Middle frontal gyrus (tissue), 1 donor: Measurements from ENCODE around the gene CDH23.
A peak's percentile ranks its signal among the peaks of the same experiment; 100 is the strongest.

ENCODE experiments used
- DNase-seq: peaks from one replicate; pipeline ENCODE4 v3.0.0-alpha.2; 2015; ENCODE audit warnings: low spot score; ENCODE audit errors: extremely low spot score

The CDH23 gene

GRCh38 chr10:71601273-71601672 is 204.6 kb downstream of the CDH23 start:
- DNase-seq, result no peak

GRCh38 chr10:71603150-71603549 is 206.4 kb downstream of the CDH23 start:
- no peak for DNase-seq

DNA sequence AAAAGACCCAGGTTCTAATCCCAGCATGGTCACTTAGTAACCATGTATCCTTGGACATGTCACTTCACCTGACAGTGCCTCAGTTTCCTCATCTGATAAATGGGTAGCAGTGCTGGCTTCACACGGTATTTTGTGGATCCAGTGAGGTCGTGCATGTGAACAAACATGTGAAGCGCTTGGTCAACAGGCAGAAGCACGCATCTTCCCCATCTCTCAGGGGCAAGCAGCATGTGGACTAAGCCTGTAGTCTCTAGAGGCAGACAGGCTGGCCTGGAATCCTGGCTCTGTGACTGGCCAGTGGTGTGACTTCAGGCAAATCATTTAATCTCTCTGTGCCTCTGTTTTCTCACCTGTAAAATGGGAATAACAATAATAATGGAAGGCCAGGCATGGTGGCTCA is 207.0 kb downstream of the CDH23 start:
- no peak for DNase-seq

GRCh38 chr10:71604324-71605018 is 207.8 kb downstream of the CDH23 start:
- DNase-seq, result no peak

DNA sequence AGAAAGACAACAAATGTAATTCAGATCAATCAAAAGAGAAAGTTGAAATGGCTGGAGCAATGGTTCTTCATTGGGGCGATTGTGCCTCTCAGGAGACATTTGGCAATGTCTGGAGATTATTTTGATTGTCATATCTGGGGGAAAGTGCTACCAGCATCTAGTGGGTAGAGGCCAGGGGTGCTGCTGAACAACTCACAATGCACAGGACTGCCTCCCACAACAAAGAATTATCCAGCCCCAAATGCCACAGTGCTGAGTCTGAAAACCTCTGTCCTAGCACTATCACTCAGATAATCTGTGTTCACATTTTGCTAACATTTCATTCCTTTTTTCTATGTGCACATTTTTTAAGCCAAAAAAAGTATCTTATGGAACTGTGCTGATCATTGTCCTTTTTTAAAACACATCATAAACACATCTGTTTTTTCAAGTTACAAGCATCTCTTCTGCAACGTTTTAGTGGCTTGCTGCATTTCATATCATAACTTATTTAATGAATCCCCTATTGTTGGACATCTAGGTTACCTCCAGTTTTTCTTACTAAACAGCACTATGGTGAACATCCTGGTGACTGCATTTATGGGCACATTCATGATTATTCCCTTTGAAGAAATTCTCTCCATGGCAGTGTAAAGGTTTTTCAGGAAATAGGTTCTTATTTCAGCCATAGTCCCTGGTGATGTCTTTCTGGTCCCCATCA is 208.7 kb downstream of the CDH23 start:
- DNase-seq, result no peak

GRCh38 chr10:71606257-71607081 is 209.7 kb downstream of the CDH23 start:
- DNase-seq, result no peak

DNA sequence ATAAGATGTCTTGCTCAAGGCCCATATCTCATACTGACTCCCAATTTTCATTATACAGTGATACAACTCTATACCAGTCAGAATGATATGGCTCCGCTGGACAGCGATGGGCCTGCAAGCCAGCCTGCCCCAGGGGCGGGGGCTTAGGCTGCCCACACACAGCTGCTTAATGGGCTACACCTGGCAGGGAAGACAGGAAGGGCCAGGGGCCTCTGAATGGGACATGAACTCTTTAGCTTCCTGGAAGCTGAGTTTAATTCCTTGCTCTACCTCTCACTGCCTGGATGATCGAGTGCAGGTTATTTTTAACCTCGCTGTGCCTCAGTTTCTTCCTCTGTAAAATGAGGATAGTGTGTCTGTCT is 210.3 kb downstream of the CDH23 start:
- no peak for DNase-seq

DNA sequence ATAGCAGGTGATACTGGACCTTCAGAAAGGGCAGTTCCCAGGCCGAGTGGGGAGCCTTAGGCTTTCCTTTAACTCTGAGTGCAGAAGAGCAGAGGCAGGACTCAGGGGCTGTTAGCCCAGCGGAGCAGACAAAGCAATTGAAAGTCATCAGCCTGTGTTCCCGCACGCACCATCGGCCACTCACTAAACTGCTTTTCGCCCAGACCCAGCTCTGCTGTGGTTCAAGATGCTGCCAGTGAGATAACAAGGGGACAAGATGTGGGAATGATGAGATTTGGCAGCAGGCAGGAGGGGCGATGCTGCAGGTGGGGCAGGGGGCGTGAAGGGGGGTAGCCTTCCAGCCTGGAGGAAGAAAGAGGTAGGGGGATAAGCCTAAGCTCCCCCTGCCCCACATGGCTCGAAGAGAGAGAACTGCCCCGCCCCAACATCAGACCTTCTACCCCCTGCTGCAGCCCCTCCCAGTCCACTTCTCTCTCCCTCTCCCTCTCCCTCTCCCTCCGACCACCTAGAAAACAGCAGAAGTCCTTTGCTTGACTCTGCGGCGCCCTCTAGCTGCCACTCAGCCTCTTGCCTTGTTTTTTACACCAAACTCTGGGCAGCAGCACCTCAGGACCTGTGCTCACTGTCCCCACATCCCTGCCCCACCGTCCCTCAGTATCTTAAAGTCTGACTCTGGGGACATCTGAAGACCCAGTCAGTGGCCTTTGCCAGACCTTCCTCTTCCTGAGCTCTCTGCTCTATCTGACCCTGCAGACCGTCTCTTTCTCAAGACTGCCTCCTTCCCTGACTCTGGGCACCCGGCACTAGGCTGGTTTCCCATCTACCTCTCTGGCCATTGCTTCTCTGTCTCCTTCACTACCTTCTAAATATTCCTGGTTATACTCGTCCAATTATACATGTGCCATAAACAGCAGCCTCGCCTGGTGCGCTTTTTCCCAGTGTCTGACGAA is 212.4 kb downstream of the CDH23 start:
- peak; percentile 61 for DNase-seq

DNA sequence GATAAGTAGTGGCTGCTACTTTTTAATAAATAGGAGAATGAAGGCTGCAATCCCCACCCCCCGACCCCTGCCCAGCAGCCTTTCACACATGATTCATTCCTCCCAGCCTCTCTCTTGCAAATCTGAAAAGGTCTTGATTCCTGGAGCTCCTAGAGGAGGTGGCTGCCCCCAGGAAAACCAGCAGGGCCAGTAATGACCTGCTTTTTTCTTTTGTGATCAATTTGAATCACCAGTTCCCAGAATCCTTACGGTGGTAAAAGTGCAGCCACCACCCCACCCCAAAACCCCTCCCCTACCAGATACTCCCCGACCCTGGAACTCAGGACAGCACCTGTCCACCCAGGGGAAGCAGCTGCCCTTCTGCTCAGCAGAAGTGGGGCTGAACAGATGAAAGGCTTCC is 213.9 kb downstream of the CDH23 start:
- DNase-seq, result no peak

DNA sequence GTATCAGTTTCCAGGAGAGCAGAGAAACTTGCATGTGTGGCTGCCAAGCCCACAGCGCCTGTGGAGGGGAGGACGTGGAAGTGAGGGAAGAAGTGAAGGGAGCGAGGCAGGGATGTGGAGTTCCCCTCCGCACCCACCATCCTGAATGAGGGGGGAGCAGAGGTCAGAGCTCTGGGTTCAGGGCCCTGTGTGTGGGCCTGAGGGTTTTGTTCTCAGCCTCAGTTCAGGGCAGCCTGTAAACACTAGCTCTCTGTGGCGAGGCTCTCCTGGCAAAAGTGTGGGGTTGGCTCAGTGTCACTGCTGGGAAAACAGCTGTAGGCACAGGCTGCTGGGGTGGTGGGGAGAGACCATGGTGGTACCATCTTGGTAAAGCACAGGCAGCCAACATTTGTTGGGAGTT is 214.4 kb downstream of the CDH23 start:
- no peak for DNase-seq

DNA sequence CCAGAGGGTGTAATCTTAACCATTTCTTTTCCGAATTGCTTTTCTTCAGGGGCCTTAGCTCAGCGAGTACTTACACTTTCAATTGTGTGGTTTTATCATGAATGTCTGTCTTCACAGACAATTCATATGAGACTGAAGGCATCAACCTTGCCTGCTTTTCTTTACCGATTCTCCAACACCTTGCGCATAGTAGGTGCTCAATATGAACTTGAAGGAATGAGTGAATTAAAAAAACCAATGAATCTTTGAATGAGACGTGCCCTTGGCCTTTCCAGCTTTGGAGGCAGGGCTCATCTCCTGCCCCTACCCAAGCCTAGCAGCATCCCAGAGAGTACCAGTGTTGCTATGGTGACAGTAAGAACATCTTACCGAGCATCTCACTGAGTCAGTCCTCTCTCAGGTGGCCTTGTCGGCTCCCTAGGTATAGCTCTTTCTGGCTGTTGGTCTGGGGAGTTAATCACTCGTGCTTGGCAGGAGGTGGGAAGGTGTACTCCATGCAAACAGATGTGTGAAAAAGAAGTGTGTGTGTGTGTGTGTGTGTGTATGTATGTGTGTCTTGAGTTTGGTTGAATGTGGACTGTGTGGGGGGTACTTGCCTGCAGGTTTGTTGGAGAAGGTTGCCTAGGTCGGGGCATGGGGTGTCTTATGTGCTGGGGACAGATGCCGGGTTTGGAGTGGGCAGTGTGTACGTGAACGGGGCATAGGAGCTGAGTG is 215.1 kb downstream of the CDH23 start:
- no peak for DNase-seq

- DNase-seq, result no peak
These were observed 216.6 kb downstream of the CDH23 start for GRCh38 chr10:71613261-71613777.

DNA sequence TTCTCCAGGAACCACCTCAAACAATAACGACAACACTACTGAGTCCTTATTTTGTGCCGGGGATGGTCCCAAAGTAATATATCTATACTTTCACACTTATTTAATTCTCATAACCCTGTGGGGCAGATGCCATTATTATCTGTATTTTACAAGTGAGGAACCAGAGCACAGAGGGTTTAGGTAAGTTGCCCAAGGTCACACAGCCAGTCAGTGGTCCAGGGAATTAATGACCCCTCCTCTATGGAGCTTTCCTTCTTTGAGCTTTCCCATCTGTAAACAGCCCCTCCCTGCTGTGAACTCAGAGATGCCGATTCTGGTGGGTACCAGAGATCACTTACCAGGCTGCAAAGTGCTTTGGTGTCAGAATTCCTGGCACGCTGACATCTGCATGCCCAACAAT is 217.2 kb downstream of the CDH23 start:
- no peak for DNase-seq

DNA sequence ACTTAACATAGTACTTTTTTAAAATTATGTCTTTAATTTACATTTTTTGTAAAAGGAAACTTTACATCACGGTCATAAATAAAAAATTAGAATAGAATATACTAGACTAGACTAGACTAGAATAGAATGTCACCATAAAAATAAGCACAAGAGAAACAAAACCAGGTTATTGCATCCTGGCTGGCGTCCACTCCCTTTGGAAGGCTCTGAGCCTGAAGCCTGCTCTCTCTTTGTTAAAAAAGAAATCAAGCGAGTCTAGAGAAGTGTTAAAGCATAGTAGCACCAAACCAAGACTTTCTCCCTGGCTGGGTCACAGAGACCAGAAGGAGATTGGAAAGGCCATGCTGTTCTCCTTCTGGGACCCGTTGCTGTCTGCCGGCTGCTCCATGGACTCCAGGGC is 218.2 kb downstream of the CDH23 start:
- no peak for DNase-seq

GRCh38 chr10:71615538-71616329 is 219.0 kb downstream of the CDH23 start:
- no peak for DNase-seq

DNA sequence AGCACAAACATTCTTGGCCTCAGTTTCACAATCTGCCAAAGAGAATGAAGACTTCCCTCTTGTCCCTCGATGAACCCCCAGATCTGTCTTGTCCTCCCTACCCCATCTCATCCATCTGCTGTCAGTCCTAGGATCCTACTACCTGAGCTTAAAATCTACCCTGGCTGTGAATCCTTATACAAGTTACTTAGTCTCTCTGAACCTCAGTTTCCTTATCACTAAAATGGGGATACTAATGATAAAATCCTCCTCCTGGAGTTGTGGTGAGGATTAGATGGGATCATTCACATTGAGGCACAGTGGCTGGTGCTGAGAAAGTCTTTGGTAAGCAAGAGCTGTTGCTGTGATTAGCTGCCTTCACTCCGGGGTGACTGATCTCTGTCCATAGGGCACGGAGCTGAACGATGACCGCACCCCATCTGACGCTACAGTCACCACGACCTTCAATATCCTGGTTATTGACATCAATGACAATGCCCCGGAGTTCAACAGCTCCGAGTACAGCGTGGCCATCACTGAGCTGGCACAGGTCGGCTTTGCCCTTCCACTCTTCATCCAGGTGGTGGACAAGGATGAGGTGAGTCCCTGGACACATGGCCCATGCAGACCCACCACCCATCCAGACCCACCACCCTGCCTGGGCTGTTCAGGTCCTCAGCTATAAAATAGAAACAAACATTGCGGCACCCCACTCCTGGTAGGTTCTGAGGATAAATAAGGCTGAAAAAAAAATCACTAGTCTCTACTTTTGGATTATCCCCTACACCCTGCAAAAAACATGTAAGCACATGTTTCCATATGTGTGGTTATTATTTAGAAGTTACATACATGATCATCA is 220.3 kb downstream of the CDH23 start:
- no peak for DNase-seq

DNA sequence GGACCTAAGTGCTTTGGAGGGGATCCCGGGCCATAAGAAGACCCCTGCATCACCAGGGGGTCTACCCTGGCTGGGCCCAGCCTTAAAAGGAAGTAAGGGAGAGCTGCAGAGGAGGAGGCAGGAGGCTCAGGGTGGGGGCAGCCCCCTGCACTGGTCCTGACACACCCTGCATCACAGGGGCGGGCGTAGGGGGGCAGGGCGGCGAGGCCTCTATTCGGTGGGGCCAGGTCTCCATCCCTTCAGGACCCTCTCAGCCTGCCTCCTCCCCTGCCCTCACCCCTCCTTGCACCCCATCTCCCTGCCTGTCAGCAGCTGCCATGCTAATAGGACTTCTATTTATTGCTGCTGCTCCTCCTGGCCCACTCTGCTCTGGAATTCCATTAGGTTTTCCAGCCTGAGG is 221.5 kb downstream of the CDH23 start:
- DNase-seq, result no peak

DNA sequence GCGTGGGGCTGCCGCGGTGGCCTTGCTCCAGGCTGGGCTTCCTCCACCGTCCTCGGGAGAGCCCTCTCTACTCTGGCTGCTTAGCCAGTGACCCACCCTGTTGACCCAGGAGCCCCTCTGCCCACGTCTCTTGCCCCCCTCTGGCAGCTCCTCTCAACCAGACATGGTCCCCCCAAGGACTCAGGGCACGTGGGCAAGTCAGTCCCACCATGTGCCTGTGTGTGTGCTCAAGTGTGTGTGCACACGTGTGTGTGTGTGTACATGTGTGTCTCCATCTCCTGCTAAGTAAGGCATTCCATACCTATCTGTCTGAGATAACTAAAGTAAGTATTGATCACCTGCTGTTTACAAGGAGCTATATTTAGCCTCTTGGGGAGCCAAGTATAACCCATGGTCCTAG is 221.9 kb downstream of the CDH23 start:
- no peak for DNase-seq

DNA sequence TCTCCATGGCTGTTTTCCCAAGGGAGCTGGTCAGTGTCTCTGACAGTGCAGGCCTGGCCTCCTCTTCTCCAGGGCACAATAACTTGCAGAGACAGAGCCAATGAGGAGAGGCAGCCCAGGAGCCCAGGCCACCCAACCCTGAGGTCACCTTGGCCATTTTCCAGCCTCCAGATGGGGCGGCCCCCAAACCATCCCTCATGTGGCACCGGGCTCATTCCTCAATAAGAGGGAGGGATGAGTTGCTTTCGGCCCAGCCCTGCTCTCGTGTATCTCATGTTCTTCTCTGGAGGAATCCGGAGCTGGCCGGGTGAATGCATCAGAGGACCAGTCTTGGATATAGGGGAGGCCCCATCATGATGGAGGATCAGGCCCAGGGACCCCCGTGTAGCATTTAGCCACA is 223.9 kb downstream of the CDH23 start:
- DNase-seq, result no peak
